KMS-11 (cell line): ENCODE measurements around the gene LUZP1.

ENCODE experiments used
- H2AFZ ChIP-seq: fragments of 200-600 bp; sonication (generic); 2 replicates; pipeline ENCODE4 v1.6.1; 2016; ENCODE audit warnings: antibody characterized with exemption, mixed run types, low read depth
- H3K27ac ChIP-seq: fragments of 200-600 bp; sonication (generic); 2 replicates; pipeline ENCODE4 v1.6.1; 2016; ENCODE audit warnings: mild to moderate bottlenecking, mixed run types
- H3K27me3 ChIP-seq: fragments of 200-600 bp; sonication (generic); 2 replicates; pipeline ENCODE4 v1.6.1; 2017; ENCODE audit warnings: mild to moderate bottlenecking, low read depth, mixed run types, moderate library complexity; ENCODE audit not compliant: insufficient read depth
- H3K36me3 ChIP-seq: fragments of 200-600 bp; sonication (generic); 2 replicates; pipeline ENCODE4 v1.6.1; 2017; ENCODE audit warnings: mild to moderate bottlenecking, mixed run types; ENCODE audit not compliant: insufficient read depth
- H3K4me1 ChIP-seq: fragments of 200-600 bp; sonication (generic); 2 replicates; pipeline ENCODE4 v1.6.1; 2016; ENCODE audit warnings: mild to moderate bottlenecking, low read depth, mixed run types; ENCODE audit not compliant: poor library complexity, severe bottlenecking
- H3K4me2 ChIP-seq: fragments of 200-600 bp; sonication (generic); 2 replicates; pipeline ENCODE4 v1.7.0; 2016; ENCODE audit warnings: mild to moderate bottlenecking, mixed run types
- H3K4me3 ChIP-seq: fragments of 200-600 bp; sonication (generic); IDR thresholded peaks from 2 replicates; pipeline ENCODE4 v1.6.1; 2017; ENCODE audit warnings: low read depth, low read length, mixed read lengths; ENCODE audit not compliant: insufficient read depth
- H3K79me2 ChIP-seq: fragments of 200-600 bp; sonication (generic); 2 replicates; pipeline ENCODE4 v1.6.1; 2016; ENCODE audit warnings: low read depth, mixed run types; ENCODE audit not compliant: insufficient read depth
- H3K9ac ChIP-seq: fragments of 200-600 bp; sonication (generic); 2 replicates; pipeline ENCODE4 v1.6.1; 2016; ENCODE audit warnings: mild to moderate bottlenecking, mixed run types
- H4K20me1 ChIP-seq: fragments of 200-600 bp; sonication (generic); 2 replicates; pipeline ENCODE4 v1.6.1; 2016; ENCODE audit warnings: mild to moderate bottlenecking, mixed run types; ENCODE audit not compliant: insufficient read depth
- CTCF ChIP-seq: fragments of 200-600 bp; sonication (generic); conservative IDR thresholded peaks from 2 replicates; pipeline ENCODE4 v1.6.1; 2017; ENCODE audit warnings: low read depth, mild to moderate bottlenecking, antibody characterized with exemption, low read length, moderate library complexity, mixed read lengths

Gene LUZP1

GRCh38 chr1:23039308-23039826 lies 129.3 kb downstream of the LUZP1 start:
- no peak overlapping the region for H3K4me3 ChIP-seq
- no peaks in the 10 kb centered on the region for H3K36me3 ChIP-seq
- TF ChIP-seq CTCF, result no peak
- 0 out of 2 replicates have a peak, but pooled peaks cover 3% of the 10 kb centered on the region for H4K20me1 ChIP-seq
- H3K9ac ChIP-seq, result no peak overlapping the region
- H3K27ac ChIP-seq, result no peak overlapping the region
- peaks cover 31% of the 10 kb centered on the region; the same call in 1 of the 2 replicates for H3K79me2 ChIP-seq
- no peak overlapping the region for H2AFZ ChIP-seq
- no peaks in the 10 kb centered on the region for H3K27me3 ChIP-seq
- H3K4me1 ChIP-seq, result peaks cover 4% of the 10 kb centered on the region
- no peak overlapping the region for H3K4me2 ChIP-seq

- Histone ChIP-seq H3K27me3 (no peaks in the 10 kb centered on the region), H3K4me3 (no peak overlapping the region), H3K4me2 (no peak overlapping the region), H2AFZ (no peak overlapping the region), H4K20me1 (0 out of 2 replicates have a peak, but pooled peaks cover 3% of the 10 kb centered on the region), H3K4me1 (peaks cover 7% of the 10 kb centered on the region), H3K79me2 (peaks cover 37% of the 10 kb centered on the region; the same call in 1 of the 2 replicates), H3K36me3 (no peaks in the 10 kb centered on the region), H3K9ac (no peak overlapping the region), H3K27ac (no peak overlapping the region)
- no peak for TF ChIP-seq CTCF
These were observed 131.4 kb downstream of the LUZP1 start for GRCh38 chr1:23037081-23037740.

- no peaks in the 10 kb centered on the region for H3K36me3 ChIP-seq
- 0 out of 2 replicates have a peak, but pooled peaks cover 3% of the 10 kb centered on the region for H4K20me1 ChIP-seq
- no peak for TF ChIP-seq CTCF
- H3K27me3 ChIP-seq, result no peaks in the 10 kb centered on the region
- H3K4me1 ChIP-seq, result peaks cover 15% of the 10 kb centered on the region
- H3K27ac ChIP-seq, result no peak overlapping the region
- no peak overlapping the region for H3K9ac ChIP-seq
- no peak overlapping the region for H3K4me2 ChIP-seq
- peaks cover 37% of the 10 kb centered on the region; the same call in 1 of the 2 replicates for H3K79me2 ChIP-seq
- H2AFZ ChIP-seq, result no peak overlapping the region
- no peak overlapping the region for H3K4me3 ChIP-seq
These were observed 132.7 kb downstream of the LUZP1 start for GRCh38 chr1:23035823-23036452.
